ENCODE data around the gene BRI3.

DNA sequence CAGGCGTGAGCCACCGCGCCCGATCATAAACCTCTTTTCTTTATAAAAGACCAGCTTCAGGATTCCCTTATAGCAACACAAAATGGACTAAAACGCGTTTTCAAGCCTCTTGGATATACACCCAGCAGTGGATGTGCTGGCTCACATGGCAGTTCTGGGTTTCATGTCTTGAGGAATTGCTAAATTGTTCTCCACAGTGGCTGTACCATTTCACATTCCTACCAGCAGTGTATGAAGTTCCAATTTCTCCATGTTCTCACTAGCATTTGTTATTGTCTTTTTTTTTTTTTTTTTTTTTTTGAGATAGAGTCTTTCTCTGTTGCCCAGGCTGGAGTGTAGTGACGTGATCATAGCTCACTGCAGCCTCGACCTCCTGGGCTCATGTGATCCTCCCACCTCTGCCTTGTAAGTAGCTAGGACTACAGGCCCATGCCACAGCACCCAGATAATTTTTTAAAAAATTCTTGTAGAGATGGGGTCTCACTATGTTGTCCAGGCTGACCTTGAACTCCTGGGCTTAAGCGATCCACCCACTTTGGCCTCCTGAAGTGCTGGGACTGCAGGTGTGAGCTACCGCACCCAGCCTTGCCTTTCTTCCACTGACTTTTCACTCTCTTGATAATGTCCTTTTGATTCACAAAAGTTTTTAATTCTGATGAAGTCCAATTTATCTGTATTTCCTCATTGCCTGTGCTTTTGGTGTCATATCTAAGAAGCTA is 46.9 kb upstream of the BRI3 start:
- TF ChIP-seq EP300 (IDR thresholded peaks at IDR 0.05) (no peak), POLR2AphosphoS5 (IDR thresholded peaks at IDR 0.05) (no peak)

Data from suprapubic skin (tissue), 4 donors.